GM19035 (cell line): Measurements from ENCODE around the gene HELQ.

Experiments used
- ATAC-seq: cut with Tn5 transposase; IDR thresholded peaks from one replicate; pipeline ENCODE4 v1.9.1; 2021; ENCODE audit not compliant: unreplicated experiment

HELQ gene

DNA sequence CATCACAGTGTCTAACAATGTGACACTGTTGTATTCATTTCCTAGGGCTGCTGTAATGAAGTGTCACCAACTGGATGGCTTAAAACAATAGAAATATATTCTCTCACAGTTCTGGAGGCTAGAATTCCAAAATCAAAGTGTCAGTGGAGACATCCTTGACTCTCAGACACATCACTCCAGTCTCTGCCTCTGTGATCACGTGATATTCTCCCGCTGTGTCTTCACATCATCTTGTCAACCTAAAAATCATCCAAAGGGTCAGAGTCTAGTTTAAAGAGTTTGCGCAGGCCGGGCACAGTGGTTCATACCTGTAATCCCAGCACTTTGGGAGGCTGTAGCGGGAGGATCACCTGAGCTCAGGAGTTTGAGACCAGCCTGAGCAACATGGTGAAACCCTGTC, 84.4 kb downstream of the HELQ start:
- no peak for ATAC-seq

GRCh38 chr4:83370640-83370906, 85.0 kb downstream of the HELQ start:
- ATAC-seq: no peak

- ATAC-seq: no peak
These were observed 85.6 kb downstream of the HELQ start for GRCh38 chr4:83369831-83370639.

GRCh38 chr4:83364312-83364711, 91.3 kb downstream of the HELQ start:
- ATAC-seq: no peak

- ATAC-seq: peak; percentile 59
These were observed 92.9 kb downstream of the HELQ start for GRCh38 chr4:83362492-83363329.

DNA sequence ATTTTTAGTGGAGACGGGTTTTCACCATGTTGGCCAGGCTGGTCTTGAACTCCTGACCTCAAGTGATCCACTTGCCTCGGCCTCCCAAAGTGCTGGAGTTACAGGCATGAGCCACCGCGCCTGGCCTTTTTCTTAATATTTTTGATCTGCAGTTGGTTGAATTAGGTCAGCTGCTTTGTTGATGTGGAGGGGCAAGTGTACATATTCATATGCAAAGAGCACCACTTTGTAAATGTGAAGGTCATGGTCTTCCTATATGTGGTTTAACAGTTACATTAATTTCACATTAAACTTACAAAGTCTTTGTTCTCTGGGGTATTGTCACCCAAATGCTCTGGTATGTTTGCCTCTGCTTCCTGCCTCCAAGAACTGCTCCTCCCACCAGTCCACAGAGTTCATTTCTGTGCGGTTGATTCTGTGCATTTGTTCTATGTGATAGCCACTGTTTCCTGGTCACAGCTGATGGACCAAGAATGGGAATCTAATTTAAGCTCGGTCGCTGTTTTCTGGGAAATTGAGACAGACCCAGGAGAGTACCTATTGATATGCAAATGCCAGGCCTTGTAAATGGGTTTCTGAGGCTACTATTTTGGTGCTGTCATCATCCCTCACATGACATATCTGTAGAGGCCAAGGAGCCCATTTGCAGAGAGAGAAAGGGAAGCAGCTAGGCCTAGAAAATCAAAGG, 94.1 kb downstream of the HELQ start:
- no peak for ATAC-seq

- no peak for ATAC-seq
These were observed 95.6 kb downstream of the HELQ start for GRCh38 chr4:83360018-83360417.

DNA sequence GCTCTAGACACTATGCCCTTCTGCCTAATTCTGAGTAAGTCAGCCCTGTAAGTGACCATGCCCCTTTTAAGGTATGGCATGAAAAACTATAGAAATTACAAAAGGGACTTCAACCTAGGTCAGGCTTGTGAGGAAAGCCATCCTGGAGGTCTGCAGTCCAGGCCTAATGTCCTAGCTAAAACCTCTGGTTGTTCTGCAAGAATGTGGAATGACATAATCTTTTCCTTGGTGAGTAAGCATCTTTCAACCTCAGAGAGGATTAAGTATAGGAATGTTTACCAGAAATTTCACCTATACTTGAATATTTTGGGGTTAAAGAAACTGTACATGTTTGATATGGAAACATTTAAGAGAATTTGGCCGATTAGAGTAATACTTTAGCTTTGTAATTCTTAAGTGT, 97.2 kb downstream of the HELQ start:
- ATAC-seq: no peak
